Muscle layer of colon (tissue), 2 donors: ENCODE measurements around the gene TRPC4.

Source experiments
- H3K27ac ChIP-seq: one replicate; pipeline ENCODE4 v1.7.0; 2013; ENCODE audit warnings: low read depth, mild to moderate bottlenecking, low read length, moderate library complexity
- H3K27me3 ChIP-seq, 2 donors: one replicate each; pipeline ENCODE4 v1.7.0; 2013; ENCODE audit warnings: low read length in 2 of 2, mild to moderate bottlenecking in 2 of 2; ENCODE audit not compliant: insufficient read depth in 2 of 2, control insufficient read depth in 1 of 2
- H3K36me3 ChIP-seq: one replicate; pipeline ENCODE4 v1.7.0; 2013; ENCODE audit warnings: mild to moderate bottlenecking, low read length; ENCODE audit not compliant: insufficient read depth
- H3K4me1 ChIP-seq: one replicate; pipeline ENCODE4 v1.7.0; 2013; ENCODE audit warnings: mild to moderate bottlenecking, low read length; ENCODE audit not compliant: insufficient read depth
- H3K4me3 ChIP-seq, 2 donors: one replicate each; pipeline ENCODE4 v1.7.0; 2013; ENCODE audit warnings: low read length in 2 of 2, low read depth in 1 of 2, mild to moderate bottlenecking in 1 of 2, moderate library complexity in 1 of 2
- H3K9ac ChIP-seq: one replicate; pipeline ENCODE4 v1.7.0; 2013; ENCODE audit warnings: low read length
- H3K9me3 ChIP-seq: one replicate; pipeline ENCODE4 v1.7.0; 2013; ENCODE audit warnings: mild to moderate bottlenecking, low read length
- donor health status: abdominal sarcoma.
- donor health status: Adenocarcinoma of cecum.

Gene TRPC4

DNA sequence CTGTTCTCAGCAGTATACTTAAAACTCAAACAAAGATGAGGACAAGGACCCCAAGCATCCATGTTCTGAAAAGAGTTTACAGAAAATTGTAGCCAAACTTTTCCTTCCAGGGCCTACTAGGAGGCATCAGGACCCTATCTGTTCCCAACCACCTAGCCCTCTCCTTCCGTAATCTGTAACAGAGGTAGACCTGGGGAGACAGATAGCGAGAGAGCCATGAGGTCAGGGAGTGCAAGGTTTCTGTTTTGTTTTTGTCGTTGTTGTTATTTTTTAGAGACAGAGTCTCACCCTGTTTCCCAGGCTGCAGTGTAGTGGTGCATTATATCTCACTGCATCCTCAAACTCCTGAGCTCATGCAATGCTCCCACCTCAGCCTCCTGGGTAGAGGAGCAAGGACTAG, 187.1 kb downstream of the TRPC4 start:
- no peak overlapping the region for H3K4me3 ChIP-seq
- no peak overlapping the region for H3K27ac ChIP-seq
- H3K27me3 ChIP-seq, result no peaks in the 10 kb centered on the region
- no peaks in the 10 kb centered on the region for H3K36me3 ChIP-seq
- H3K4me1 ChIP-seq, result no peaks in the 10 kb centered on the region
- H3K9ac ChIP-seq, result no peak overlapping the region
- H3K9me3 ChIP-seq, result no peaks in the 10 kb centered on the region

DNA sequence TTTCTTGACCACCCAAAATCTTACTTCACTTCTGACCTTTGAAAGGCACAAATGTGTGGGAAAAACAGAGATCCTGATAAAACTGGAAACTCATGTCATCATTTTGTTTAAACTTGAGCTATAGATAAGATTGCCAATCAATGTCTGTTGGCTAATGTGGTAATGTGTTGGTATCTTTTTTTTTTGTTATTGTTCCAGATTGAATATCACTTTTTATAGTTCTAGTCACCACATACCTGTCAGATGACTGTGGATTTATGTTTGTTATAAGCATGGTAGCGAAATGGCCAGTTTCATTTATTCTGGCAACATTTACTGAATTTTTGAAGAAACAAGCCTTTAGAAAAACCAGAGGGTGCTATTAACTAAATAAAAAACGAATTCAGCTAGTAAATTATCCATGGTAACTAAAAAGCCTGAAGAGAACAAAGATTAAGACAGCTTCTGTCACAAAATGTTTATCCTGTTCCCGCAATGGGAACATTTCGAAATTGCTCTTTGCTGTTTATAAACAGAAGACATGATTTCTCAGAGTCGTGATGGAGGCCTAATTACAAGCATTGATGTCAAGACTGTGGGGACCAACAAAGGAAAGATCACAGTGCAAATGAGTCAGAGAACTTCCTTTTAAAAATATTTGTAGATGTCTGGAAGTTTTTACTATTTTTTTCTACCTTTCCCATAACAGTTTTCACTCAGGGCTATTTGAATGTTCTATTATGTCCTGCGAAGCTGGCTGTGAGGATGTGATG, 188.1 kb downstream of the TRPC4 start:
- H3K9me3 ChIP-seq, result no peaks in the 10 kb centered on the region
- no peak overlapping the region for H3K27ac ChIP-seq
- no peaks in the 10 kb centered on the region for H3K36me3 ChIP-seq
- no peak overlapping the region for H3K9ac ChIP-seq
- no peaks in the 10 kb centered on the region for H3K4me1 ChIP-seq
- H3K4me3 ChIP-seq, result no peak overlapping the region
- no peaks in the 10 kb centered on the region for H3K27me3 ChIP-seq

DNA sequence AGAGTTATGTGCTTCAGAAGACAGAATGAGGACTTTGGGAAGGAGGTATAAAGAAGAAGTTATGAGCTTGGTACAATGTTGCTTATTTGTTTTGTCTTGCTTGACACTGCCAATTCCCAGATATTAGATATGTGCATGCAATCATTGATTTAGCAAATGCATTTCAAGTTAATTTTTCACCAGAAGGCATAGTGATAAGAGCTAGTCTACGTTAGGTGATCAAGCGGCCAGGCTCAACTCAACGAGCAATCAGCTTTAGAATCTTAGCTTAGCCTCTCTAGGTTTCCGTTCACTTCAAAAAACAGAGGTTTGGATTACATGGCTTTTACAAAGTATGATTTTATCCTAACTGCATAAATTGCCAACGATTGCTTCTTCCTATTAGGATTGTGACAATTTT, 189.4 kb downstream of the TRPC4 start:
- no peaks in the 10 kb centered on the region for H3K9me3 ChIP-seq
- no peaks in the 10 kb centered on the region for H3K4me1 ChIP-seq
- no peaks in the 10 kb centered on the region for H3K27me3 ChIP-seq
- H3K27ac ChIP-seq, result no peak overlapping the region
- no peak overlapping the region for H3K9ac ChIP-seq
- no peaks in the 10 kb centered on the region for H3K36me3 ChIP-seq
- H3K4me3 ChIP-seq, result no peak overlapping the region

DNA sequence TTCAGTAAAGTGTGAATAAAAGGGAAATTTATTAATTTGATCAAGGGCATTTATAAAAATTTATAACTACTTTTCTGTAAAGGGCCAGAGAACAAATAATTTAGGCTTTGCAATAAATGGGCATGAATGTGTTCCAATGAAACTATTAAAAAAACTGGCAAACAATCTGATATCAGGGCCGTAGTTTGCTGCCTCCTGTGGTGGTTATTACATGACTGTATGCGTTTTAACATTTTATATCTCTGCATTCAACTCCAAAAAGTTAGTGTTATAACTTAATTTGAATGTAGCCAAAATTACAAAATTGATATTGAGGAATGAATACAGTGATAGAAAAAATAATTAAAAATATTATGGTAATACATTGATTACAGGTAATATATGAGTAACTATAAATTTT, 190.5 kb downstream of the TRPC4 start:
- no peaks in the 10 kb centered on the region for H3K36me3 ChIP-seq
- H3K9ac ChIP-seq, result no peak overlapping the region
- no peak overlapping the region for H3K27ac ChIP-seq
- H3K4me3 ChIP-seq, result no peak overlapping the region
- H3K4me1 ChIP-seq, result no peaks in the 10 kb centered on the region
- H3K9me3 ChIP-seq, result no peaks in the 10 kb centered on the region
- H3K27me3 ChIP-seq, result no peaks in the 10 kb centered on the region

DNA sequence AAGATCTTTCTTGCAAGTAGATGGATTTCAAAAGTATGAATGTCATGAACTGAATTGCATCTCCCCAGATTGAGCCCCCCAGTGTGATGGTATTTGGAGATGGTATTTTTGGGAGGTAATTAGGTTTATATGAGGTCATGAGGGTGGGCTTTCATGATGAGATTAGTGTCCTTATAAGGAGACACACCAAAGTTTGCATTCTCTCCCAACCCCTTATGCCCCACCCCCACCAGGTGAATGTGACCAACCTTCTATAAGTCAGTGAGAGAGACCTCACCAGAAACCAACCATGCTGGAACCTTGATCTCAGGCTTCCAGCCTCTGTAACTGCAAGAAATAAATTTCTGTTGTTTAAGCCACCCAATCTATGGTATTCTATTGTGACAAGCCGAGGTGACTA, 199.7 kb downstream of the TRPC4 start:
- Histone ChIP-seq H3K9ac (no peak overlapping the region), H3K27me3 (no peaks in the 10 kb centered on the region), H3K9me3 (no peaks in the 10 kb centered on the region), H3K4me3 (no peak overlapping the region), H3K36me3 (no peaks in the 10 kb centered on the region), H3K4me1 (no peaks in the 10 kb centered on the region), H3K27ac (no peak overlapping the region)

DNA sequence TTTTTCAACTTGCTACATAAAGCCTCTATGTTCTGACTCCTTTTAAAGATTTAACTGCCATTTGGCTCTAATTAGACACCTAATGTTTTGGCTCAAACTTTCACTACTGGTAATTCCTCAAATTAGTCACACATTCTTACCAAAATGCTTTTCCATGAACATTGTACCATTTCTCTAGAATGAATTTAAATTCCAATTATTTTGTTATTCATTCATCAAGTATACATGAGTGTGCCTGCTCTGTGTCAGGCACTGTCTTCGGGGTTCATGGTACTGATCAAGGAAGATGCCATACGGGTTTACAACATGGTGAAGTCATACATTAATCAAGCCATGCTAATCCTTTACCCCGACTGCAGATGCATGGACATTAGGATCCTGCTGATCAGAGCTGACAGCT, 201.9 kb downstream of the TRPC4 start:
- no peak overlapping the region for H3K4me3 ChIP-seq
- H3K9me3 ChIP-seq, result no peaks in the 10 kb centered on the region
- no peak overlapping the region for H3K9ac ChIP-seq
- H3K36me3 ChIP-seq, result no peaks in the 10 kb centered on the region
- H3K27me3 ChIP-seq, result no peaks in the 10 kb centered on the region
- no peak overlapping the region for H3K27ac ChIP-seq
- no peaks in the 10 kb centered on the region for H3K4me1 ChIP-seq

DNA sequence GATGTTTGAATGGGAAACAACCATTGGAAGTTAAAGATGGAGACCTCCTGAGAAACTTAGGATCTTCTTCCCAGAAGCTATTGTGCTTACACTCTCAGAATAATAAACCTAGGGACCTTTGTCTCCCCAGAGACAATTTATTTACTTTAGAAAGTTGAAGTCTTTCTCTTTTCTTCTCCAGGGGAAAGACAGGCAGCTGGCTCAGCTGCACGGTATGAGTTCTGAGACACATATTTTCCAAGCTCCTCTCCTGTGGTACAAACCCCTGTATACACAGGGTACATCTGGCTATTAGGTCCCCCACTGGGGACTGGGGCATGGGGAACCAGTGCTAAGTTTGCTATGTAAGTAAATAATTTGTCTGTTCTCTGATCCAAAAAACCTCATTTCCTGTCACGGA, 203.5 kb downstream of the TRPC4 start:
- no peaks in the 10 kb centered on the region for H3K9me3 ChIP-seq
- no peak overlapping the region for H3K27ac ChIP-seq
- H3K4me1 ChIP-seq, result no peaks in the 10 kb centered on the region
- no peak overlapping the region for H3K4me3 ChIP-seq
- no peaks in the 10 kb centered on the region for H3K27me3 ChIP-seq
- H3K9ac ChIP-seq, result no peak overlapping the region
- H3K36me3 ChIP-seq, result no peaks in the 10 kb centered on the region

DNA sequence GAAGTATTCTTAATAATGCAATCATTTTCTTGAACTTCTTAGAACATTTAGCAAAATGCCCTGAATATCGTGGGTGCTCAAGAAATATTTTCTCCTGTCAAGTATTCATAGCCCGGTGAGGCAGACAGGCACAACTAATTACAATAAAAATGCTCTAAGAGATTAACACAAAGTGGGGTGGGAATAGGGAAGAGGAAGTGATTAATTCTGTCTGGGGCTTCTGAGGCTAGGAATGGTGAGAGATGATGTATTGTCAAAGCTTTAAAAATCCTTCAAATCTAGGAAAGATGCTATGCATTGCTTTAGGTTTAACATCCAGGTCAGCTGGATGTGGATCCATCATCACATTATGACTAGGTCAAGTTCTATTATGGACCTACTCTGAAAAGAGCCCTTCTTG, 204.2 kb downstream of the TRPC4 start:
- no peaks in the 10 kb centered on the region for H3K9me3 ChIP-seq
- H3K4me3 ChIP-seq, result no peak overlapping the region
- H3K9ac ChIP-seq, result no peak overlapping the region
- H3K27ac ChIP-seq, result no peak overlapping the region
- no peaks in the 10 kb centered on the region for H3K27me3 ChIP-seq
- H3K36me3 ChIP-seq, result no peaks in the 10 kb centered on the region
- no peaks in the 10 kb centered on the region for H3K4me1 ChIP-seq

DNA sequence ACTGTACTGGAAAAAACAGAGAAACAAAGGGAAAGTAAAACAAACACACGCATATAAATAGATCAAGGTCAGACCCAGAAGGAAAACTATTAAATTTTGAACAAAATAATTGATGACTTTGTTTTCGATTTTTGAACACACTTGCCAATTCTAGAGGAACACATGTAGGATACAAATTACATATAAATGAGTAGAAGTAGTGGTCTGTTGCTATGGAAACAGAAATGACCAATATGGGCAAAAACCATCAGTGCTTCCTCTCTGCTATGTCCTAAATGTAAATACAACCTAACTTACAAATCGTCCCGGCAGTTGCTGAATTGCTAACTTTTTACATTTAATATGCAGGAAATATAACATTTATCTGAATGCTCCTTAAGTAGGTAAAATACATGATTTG, 205.8 kb downstream of the TRPC4 start:
- no peak overlapping the region for H3K4me3 ChIP-seq
- no peaks in the 10 kb centered on the region for H3K27me3 ChIP-seq
- H3K36me3 ChIP-seq, result no peaks in the 10 kb centered on the region
- H3K4me1 ChIP-seq, result no peaks in the 10 kb centered on the region
- H3K27ac ChIP-seq, result no peak overlapping the region
- H3K9ac ChIP-seq, result no peak overlapping the region
- H3K9me3 ChIP-seq, result no peaks in the 10 kb centered on the region

DNA sequence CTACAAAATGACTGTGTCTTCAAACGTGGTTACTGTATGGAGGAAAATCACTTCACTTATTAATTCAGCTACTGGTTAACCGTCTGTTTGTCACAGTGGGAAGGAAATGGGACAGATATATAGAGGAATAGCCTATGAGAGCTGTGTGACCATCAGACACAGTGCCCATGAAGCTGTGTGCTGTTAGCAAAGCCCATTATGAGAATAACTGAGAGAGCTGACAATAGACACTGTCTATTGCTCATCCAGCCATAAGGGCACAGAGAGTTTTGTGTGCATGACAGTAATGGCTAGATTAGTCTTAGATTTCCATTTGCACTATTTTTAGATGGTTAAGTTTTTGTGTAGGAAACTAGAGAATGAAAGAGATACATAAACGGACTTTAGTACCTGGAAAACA, 206.9 kb downstream of the TRPC4 start:
- H3K4me1 ChIP-seq, result no peaks in the 10 kb centered on the region
- H3K9ac ChIP-seq, result no peak overlapping the region
- no peaks in the 10 kb centered on the region for H3K27me3 ChIP-seq
- no peaks in the 10 kb centered on the region for H3K9me3 ChIP-seq
- no peak overlapping the region for H3K27ac ChIP-seq
- no peaks in the 10 kb centered on the region for H3K36me3 ChIP-seq
- H3K4me3 ChIP-seq, result no peak overlapping the region

DNA sequence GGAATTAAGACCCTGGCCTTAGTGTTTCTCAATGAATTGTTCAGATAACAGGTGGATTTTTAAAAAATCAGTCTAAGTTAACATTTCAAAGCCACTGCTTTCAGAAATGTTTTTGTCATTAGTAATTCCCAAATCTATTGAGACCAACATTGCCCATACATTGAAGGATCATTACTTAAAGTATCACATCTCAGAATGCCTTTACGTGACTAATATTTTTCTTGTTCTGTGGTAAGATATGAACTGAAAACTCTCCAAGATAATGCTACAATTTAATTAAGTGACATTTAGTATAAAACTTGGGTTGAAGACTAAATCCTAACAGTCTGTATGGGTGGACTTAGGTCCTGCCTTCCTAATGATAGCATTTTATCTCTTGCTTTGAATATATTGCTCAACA, 211.6 kb downstream of the TRPC4 start:
- Histone ChIP-seq H3K9me3 (no peaks in the 10 kb centered on the region), H3K27ac (no peak overlapping the region), H3K36me3 (no peaks in the 10 kb centered on the region), H3K4me3 (no peak overlapping the region), H3K9ac (no peak overlapping the region), H3K4me1 (no peaks in the 10 kb centered on the region), H3K27me3 (no peaks in the 10 kb centered on the region)

DNA sequence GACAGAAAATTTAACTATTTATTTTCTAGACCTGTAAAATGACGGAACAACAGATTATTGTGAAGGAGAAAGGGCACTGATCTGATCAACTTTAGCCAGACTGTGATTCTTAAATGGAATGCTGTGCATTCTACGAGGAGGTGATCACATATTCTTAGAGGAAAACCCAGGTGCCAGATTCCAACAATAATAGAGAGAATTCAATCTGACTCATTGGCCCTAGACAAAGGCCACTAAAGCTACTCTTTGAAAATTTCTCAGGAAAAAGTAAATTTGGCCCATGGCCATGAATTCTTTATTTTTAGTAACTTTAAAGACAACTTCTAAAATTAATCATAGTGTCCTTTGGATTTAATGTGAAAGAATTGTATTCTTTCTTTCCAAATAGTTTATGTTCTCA, 212.4 kb downstream of the TRPC4 start:
- H3K27me3 ChIP-seq, result no peaks in the 10 kb centered on the region
- H3K9ac ChIP-seq, result no peak overlapping the region
- H3K4me3 ChIP-seq, result no peak overlapping the region
- H3K27ac ChIP-seq, result no peak overlapping the region
- H3K9me3 ChIP-seq, result no peaks in the 10 kb centered on the region
- H3K36me3 ChIP-seq, result no peaks in the 10 kb centered on the region
- H3K4me1 ChIP-seq, result no peaks in the 10 kb centered on the region
